ENCODE results near the gene LGALS12.
A peak's percentile ranks its signal among the peaks of the same experiment; 100 is the strongest.

Gene LGALS12, protein sequence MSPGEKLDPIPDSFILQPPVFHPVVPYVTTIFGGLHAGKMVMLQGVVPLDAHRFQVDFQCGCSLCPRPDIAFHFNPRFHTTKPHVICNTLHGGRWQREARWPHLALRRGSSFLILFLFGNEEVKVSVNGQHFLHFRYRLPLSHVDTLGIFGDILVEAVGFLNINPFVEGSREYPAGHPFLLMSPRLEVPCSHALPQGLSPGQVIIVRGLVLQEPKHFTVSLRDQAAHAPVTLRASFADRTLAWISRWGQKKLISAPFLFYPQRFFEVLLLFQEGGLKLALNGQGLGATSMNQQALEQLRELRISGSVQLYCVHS

DNA sequence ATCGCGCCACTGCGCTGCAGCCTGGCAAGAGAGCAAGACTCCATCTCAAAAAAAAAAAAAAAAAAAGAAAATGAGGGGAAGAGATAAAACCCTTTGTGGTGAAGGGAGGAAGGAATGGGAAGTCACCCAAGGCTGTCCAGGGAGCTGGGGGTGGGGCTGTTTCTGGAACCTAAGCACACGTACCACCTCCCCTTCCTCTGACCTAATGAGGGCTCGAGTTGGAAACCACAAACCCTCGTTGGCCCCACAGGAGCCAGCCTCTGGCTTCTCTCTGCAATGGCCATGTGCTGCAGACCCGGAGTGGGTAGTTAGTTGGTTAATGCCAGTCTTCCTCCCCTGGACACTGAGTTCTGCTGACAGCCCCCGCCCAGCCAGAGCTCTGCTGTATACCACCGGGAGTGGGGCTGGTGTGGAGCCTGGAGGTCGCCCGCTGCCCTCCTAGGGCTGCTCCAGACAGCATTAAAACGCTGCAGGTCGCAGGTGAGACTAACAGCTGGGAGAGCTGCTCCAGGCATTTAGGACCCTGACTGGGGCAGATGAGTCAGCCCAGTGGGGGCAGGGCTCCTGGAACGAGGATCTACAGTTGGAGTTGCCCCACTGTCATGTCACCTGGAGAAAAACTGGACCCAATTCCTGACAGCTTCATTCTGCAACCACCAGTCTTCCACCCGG, at the start of gene LGALS12:
TSS of gene LGALS12 (plus strand) at position 228 of the 672 bp plus-strand sequence. CDS start at position 603, 375 bp downstream.
- no peak for DNase-seq

DNA sequence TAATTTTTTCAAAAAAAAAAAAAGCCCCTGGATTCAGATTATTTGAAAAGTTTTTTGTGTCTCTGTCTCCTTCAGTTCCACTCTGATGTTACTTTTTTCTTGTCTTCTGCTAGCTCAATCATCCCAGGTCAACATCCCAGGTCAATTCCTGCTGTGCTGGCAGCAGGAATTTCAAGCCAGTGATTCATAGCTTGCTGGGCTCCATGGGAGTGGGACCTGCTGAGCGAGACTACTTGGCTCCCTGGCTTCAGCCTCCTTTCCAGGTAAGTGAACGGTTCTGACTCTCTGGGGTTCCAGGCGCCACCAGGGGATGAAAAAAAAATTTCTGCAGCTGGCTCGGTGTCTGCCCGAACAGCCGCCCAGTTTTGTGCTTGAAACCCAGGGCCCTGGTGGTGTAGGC, 46.3 kb upstream of the LGALS12 start:
- DNase-seq: no peak

- DNase-seq: no peak
Observed at GRCh38 chr11:63462137-63462536, 43.7 kb upstream of the LGALS12 start.

DNA sequence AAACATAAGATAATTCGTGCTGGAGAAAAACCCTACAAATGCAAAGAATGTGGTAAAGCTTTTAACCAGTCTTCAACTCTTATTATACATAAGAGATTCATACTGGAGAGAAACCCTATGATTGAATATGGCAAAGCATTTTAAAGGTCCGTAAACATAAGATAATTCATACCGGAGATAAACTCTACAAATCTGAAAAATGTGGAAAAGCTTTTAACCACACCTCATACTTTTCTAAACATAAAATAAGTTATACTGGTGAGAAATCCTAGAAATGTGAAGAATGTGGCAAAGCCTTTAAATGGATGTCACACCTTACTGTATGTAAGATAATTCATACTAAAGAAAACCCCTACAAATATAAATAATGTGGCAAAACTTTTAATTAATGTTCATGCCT, 35.6 kb upstream of the LGALS12 start:
- DNase-seq: no peak

DNA sequence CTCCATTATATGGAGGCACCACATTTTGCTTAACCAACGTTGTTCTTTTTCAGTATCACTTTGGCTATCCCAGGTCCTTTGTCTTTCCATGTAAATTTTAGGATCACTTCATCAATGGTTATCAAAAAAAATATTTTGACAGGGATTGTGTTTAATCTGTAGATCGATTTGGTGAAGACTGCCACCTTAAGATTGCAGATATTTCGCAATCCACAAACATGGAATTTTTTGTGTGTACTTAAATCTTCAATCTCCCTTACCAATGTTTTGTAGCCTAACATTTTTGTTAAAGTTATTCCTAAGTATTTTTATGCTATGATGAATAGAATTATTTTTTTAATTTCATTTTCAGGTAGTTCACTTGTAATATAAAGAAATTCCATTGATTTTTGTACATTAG, 33.5 kb upstream of the LGALS12 start:
- no peak for DNase-seq

- no peak for DNase-seq
Observed at GRCh38 chr11:63476618-63477017, 29.3 kb upstream of the LGALS12 start.

DNA sequence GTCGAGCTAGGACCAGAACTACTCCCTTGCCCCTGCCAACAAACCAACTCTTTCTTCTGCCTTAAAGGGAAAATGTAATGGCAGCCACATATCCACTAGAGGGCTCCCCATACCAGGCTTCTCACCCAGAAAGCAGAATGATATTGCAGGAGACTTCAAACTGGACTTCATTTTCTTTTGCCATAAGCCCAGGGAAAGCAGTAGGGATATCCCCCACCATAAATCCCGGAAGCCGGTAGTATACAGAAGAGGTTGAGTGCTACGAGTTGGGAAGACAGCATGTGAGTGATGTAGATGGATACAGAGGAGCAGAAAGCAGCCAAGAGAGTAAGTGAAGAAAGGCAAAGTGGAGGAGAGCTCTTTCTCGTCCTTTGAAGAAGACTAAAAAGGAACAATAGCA, 27.0 kb upstream of the LGALS12 start:
- DNase-seq: peak; percentile 63

GRCh38 chr11:63480039-63480438, 25.8 kb upstream of the LGALS12 start:
- DNase-seq: no peak

GRCh38 chr11:63485777-63486176, 20.1 kb upstream of the LGALS12 start:
- no peak for DNase-seq

- DNase-seq: no peak
Observed at GRCh38 chr11:63488789-63489188, 17.1 kb upstream of the LGALS12 start.

DNA sequence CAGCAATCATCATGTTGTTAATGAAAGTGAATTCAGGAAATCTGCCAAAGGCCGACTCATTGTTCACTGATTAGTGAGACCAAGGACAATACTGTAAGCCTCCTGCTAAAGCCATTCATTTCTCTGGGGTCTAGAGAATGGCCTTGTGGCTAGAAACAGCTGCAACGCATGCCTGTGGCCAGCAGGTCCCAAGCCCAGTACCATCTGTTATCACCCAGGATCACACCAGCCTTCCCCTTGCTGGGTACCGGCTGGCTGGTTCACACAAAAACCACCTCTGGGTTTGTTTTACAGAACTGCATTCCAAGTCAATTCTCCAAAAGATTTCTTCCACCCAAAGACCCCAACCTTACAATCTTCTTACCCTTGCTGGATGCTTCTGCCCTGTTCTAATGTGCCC, 16.0 kb upstream of the LGALS12 start:
- DNase-seq: no peak

- peak; percentile 36 for DNase-seq
Observed at GRCh38 chr11:63490551-63491239, 15.2 kb upstream of the LGALS12 start, which contains the start of gene PLAAT5. PLAAT5 (minus strand) TSS chr11:63491167; CDS start chr11:63491034, 133 bp downstream.

GRCh38 chr11:63491240-63491587, 14.7 kb upstream of the LGALS12 start:
- DNase-seq: no peak

GRCh38 chr11:63491636-63492372, 14.1 kb upstream of the LGALS12 start:
- DNase-seq: no peak

GRCh38 chr11:63492441-63492840, 13.4 kb upstream of the LGALS12 start:
- DNase-seq: no peak

- no peak for DNase-seq
Observed at GRCh38 chr11:63493127-63493526, 12.8 kb upstream of the LGALS12 start.

DNA sequence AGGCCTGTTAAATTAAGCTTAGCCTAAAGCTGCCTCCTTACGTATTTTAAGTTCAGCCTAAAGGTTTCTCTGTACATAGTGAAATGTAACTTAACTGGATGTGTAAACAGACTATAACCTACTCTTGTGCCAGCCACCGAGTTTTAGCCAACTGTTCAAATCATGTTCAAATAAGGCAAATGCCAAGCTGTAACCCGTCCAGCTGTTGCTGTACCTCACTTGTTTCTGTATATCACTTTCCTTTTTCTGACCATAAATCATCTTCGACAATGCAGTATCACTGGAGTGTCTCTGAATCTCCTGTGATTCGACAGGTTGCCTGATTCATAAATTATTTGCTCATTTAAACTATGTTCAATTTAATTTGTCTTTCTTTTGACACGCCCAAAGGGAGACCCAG, 10.9 kb upstream of the LGALS12 start:
- no peak for DNase-seq

- no peak for DNase-seq
Observed at GRCh38 chr11:63499874-63500273, 6.0 kb upstream of the LGALS12 start.

DNA sequence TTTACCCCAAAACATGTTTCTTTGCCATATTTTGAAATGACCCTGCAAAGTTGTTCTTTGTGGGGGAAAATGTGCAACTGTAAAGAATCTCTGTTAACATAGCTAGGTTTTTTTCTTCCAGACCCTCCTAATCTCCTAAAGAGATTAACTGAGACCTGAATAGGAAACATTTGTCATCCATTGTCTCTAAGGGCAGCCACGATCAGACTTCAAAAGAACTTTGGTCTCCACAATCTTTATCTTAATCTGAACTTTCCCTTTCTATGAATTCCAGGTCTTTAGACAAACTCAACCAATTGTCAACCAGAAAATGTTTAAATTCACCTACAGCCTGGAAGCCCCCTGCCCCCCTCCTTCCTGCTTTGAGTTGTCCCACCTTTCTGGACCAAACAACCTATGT, 4.6 kb upstream of the LGALS12 start:
- no peak for DNase-seq

DNA sequence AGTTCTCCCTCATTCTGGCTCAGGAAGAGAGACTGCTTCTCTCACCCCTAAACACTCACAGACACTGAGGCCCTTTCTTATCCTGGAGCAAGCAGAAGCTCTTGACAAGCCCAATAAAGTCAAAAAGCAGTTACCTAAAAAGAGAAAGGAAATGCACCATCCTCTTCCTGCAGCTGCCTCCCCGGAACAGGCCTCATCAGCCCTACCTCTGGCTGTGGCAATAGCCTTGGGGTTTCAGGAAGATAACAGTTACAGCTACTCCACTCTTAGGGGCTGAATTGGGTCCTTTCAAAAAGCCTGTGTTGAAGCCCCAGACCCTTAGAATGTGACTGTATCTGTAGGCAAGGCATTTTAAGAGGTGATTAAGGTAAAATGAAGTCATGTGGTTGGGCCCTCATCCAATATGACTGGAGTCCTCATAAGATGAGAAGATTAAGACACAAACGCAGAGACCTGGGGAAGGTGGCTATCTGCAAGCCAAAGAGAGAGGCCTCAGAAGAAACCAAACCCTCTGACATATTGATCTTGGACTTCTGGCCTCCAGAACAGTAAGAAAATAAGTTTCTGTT, 3.5 kb upstream of the LGALS12 start:
- DNase-seq: peak; percentile 10

- no peak for DNase-seq
Observed at GRCh38 chr11:63503492-63503891, 2.4 kb upstream of the LGALS12 start.

- DNase-seq: no peak
Observed at GRCh38 chr11:63504054-63504453, 1.8 kb upstream of the LGALS12 start.
